A204.1 (cell line): ENCODE measurements around the gene NUDT4B.
"Not testable (repeated sequence)": the region's sequence is repeated elsewhere in the genome, so short reads cannot be mapped to it uniquely, and the experiment has no call there.

Experiments used
- FAIRE-seq: peaks from 2 replicates; lab custom pipeline; 2012; peaks lifted over from hg19 to GRCh38; lab: Jason Lieb, UNC

Gene NUDT4B

DNA sequence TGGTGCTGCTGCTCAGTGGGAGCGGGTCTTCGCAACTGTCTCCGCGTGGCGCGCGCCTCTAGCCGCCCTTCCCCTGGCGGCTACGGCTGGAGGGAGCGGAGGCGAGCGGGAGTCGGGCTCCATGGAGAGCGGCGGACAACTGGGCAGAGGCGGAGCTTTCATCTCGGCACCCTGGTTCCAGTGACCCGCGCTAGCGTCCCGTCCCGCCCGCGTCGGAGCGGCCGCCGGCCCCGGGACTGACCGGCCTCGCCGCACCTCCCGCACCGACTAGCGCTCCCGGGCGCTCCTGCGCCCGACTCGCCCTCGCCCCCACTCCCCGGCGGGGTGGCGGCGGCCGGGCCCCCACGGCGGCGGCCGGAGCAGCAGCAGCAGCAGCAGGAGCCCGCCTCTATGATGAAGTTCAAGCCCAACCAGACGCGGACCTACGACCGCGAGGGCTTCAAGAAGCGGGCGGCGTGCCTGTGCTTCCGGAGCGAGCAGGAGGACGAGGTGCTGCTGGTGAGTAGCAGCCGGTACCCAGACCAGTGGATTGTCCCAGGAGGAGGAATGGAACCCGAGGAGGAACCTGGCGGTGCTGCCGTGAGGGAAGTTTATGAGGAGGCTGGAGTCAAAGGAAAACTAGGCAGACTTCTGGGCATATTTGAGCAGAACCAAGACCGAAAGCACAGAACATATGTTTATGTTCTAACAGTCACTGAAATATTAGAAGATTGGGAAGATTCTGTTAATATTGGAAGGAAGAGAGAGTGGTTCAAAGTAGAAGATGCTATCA lies at the start of gene NUDT4B:
TSS of gene NUDT4B (plus strand) at position 212 of the 772 bp plus-strand sequence. CDS start at position 391, 179 bp downstream.
- FAIRE-seq, result not testable (repeated sequence)

DNA sequence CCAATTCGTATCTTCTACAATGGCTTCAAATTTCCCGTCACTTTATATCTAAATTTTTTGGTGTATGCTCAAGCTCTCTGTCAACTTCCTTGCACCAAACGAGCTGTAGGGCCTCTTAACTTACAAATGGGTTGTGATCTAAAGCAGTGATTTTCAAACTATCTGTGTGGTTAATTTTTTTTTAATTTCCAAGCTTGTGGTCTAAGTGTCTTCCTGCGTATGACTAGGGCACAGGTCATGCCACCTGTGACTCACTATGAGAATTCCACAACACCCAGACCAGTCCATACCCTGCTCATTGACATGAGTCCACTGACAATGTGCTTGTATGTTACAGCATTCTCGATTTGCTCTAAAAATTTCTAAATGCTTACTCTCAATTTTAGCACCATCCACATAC lies 49.2 kb upstream of the NUDT4B start:
- FAIRE-seq, result not testable (repeated sequence)

DNA sequence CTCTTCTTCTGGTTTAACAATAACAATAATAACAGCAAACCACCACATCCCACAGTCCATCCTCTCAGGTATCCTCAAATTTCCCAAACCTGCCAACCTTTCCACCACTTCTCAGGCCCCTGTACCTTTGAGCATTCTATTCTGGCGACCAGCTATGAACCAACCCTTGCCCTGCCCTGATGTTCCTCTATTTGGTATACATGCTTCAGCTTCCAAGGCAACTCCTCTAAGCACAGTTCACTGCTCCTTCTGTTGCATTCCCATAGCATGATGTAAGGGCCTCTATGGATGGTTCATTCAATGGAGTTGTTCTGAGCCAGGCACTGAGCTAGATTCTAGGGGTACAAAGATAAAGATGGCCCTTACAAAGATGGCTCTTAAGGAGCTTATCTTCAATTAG lies 46.3 kb upstream of the NUDT4B start:
- FAIRE-seq, result not testable (repeated sequence)

DNA sequence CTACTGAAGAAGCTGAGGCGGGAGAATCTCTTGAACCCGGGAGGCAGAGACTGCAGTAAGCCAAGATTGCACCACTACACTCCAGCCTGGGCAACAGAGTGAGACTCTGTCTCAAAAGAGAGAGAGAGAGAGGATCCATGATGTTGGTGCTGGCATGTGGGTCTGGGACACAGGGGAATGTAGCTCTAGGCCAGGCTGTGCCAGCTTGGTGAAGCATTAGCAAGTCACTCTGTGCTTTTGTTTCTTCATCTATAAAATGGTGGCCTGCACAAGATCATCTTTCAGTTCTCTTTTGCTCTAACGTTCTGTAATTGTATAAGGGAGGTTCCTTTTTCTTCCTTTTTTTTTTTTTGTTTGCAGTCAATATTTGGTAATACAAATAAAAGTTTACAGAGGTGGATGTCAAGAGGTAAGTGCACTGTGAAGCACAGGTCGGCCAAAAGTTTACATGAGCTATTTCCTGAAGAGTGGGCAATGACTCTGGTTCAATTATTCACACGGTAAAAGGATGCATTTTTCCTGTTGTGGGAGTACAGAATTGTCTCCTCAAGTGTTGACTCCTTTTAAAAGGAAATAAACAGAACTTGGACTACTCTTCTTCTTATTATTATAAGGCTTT lies 44.5 kb upstream of the NUDT4B start:
- FAIRE-seq, result not testable (repeated sequence)

DNA sequence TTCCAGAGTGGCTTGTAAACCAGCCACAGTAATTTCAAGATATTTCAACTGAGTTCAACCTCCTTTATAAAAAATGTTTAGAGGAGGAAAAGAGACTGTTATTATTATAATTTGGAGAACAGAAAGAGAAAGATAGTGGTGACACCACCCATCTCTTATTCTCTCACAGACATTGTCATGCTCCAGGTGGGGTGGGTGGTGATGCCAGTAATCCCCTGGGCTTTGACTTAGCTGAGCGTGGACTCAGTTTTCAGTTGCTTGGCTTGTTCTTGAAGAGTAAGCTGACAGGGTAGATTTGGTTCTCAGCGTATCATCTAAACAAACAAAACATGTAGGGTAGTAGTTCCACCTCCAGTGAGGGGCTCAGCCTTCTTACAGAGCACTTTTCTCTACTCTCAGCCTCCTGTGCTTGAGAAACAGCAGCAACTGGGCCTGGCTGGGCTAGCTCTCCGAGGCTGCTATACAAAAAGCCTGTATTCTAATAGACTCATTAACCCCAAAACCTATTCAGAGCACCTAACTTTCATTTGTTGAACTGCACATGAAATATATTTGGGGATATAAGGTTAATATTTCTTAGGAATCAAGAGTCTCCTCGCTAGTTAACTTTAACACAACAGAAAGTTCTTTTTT lies 43.1 kb upstream of the NUDT4B start:
- not testable (repeated sequence) for FAIRE-seq

DNA sequence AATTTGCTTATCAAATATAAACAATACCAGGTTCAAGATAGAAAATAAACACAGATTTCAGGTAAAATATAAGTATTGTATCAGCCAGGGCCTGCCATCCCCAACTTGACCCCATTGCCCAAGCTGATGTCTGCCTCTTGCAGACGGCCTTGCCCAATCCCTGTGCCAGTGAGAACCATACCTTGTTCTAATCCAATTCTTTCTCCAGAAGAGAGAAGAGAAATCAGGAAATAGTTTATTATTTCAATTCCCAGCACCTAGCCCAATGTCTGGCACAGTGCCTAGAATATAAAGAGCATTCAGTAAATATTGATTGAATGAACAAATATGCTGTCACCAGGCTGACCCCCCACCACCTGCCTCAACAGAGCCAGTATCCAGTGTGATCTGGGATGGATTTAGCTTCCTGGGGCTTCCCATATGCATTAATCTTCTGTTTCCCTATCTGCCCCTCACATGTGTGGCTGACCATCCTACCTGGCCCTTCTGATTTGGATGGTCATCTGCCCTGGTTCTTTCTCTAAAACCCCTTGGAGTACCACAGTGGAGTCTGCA lies 39.7 kb upstream of the NUDT4B start:
- FAIRE-seq, result not testable (repeated sequence)

DNA sequence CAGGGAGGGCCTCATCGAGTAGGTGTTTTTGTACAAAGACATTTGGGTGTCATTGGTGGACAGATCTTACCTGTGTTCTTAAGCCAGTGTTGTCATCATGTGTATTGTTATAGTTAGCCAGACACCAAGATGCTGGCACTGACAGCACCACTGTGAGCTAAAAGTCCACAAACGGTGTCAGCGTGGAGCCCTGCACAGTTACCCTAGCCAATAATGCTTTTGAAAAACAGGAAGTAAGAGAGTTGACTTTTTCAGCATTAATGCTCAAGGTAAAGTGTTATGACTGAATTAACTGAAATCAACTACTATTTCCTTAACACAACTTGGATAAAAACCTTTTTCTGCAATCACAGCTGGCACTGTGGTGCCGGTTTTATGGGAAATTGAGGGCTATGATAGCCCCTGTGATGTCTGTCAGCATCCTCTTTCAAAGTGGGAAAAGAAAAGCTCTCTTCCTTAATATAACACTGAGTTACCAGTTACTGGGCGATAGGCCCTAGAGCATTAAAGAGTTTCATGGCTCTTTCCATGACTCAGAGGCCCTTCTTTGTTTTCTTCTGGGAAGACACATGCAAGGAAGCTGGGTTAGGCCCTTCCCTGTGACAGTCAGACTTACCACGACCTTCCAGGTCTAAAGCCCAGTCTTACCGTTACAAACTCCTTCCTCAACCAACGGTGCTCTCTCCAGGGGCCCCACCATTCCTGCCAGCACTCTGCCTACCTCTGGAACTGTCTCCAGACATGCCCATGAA lies 37.6 kb upstream of the NUDT4B start:
- not testable (repeated sequence) for FAIRE-seq

DNA sequence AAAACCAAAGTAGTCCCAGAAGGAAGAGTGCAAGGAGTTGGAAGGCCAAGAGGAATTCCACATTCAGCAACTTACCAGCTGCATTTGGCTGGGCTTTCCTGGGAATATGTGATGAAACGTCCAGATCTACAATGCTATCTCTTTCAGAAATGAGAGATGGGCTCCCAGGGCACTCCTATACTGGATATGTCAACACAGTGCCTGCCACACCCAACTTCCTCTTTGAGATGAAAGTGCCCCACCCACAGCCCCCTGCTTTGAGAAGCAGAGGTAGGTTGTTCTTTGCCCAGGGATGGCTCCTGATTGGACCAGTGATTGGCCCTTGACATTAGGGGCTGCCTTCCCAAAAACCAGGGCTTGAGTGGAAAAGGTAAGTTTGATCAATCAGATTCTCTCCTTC lies 36.2 kb upstream of the NUDT4B start:
- not testable (repeated sequence) for FAIRE-seq

DNA sequence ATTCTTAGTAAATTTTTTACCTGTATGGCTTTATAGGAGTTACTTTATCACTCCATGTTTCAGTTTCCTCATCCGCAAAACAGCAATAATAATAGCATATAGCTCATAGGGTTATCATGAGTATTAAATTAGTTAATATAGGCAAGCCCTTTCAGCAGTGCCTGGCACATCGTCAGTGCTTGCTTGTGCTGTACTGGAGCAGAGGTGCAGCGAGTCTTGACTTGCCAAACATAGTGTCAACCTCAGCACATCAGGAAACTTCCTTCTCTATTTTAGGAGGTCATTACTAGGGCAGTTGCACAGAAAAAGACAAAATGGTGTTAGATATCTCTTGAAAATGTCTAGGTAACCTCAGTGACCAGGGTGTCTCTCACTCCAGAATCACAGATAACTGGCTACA lies 33.1 kb upstream of the NUDT4B start:
- not testable (repeated sequence) for FAIRE-seq

DNA sequence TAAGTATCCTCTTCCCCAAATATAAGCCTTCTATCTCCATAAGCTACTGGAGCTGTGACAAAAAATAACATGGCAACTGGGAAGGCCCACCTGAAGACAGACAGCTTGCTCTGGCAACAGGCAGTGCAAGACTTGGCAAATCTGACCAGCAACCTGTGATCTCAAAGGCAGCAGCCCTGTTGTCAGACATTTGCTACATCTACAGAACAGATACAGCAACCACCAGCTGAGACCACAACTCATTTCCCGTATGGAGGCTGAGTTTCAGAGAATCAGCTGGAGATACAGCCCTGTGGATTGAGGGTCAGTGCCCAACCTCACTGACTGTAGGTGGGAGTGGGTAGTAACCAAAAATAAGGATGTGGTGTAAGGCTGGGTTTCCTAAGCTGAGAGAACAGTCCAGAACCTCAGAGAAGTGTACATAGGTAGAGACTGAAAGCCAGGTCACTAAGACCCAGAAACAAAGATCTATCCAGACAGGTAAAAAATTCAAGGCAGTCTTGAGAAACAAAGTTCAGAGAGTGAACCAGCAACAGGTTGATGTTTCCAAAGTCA lies 31.5 kb upstream of the NUDT4B start:
- FAIRE-seq, result not testable (repeated sequence)

DNA sequence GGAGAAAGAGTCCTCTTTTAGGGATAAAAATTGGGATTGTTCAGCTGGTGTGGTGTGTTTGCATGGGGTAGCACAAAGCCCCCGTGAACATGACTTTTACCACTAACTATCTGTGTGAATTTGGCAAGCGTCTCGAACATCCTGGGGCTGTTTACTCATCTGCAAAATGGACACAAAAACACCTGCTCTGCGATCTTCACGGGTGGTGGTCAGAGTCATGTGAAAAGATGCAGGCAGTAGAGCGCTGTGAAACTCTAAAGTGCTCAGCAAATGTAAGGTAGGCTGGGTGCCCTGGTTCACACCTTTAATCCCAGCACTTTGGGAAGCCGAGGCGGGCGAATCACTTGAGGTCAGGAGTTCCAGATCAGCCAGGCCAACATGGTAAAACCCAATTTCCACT lies 27.7 kb upstream of the NUDT4B start:
- FAIRE-seq, result not testable (repeated sequence)

DNA sequence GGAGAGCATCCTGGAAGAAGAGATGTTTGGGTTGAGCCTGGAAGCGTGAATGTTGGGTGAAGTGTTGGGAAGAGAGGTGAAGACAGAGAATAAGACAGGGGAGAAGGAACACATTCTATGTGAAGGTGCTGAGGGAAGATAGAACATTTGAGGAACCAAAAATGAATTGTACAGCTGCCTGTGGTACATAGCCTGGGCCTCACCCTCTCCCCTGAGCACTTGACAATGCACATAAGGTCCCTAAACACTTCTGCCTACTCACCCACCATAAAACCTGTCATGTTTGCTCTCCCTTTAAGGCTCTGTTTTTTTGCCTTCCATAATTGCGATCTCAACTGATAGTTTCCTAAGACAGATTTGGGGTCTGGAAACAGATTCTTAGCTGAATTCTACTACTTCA lies 25.8 kb upstream of the NUDT4B start:
- not testable (repeated sequence) for FAIRE-seq

DNA sequence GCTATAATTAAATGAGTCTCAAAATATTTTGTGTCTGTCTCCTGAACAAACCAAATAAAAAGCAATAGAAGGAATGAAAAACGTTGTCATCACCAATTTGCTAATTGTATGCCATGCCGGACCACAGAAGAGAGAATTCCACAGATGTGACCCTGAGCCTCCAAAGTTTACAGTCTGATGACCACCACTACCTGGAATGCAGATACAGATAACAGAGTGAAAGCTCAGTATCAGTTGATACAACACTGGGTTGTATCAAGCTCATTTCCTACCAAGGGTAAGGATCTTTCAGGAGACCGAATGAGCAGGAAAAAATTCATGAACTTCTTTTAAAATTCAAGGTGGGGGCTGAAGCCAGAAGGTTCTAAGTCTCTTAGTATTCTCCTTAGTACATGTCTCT lies 25.1 kb upstream of the NUDT4B start:
- FAIRE-seq, result not testable (repeated sequence)

DNA sequence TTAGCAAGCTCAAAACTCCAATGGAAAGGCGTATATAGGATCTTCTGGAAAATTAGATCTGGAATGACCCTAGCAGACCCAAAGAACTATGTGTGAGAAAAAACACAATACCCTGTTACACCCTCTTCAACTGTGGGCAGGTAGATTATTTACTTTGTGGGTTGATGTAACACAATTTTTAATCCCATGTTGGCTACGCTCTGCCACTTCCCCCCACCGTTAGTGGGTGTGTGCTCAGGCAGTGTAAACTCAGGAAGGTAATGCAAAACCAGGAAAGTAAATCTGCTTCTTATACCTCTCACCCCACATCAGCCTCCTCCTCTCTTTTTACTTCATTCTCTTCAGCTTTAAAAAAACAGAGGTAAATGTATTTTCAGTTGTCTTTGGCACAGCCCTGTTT lies 23.7 kb upstream of the NUDT4B start:
- FAIRE-seq, result not testable (repeated sequence)

DNA sequence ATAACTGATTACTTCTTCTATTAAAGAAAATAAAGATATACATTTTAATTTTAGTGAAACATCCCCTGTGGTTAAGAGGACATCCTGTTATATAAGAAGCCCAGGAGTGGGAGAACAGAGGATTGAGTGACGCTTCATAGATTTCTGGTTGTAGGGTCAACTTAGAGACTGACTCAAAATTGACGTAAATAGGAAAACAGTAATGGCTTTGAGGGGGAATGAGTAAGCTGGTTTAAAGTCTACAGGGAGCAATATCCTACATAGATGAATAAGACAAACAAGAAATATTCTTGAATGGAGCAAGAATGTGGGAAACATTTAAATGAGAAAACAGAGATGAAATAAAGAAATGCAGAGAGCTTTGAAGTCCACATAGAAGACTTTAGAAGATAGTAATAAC lies 20.7 kb upstream of the NUDT4B start:
- not testable (repeated sequence) for FAIRE-seq

DNA sequence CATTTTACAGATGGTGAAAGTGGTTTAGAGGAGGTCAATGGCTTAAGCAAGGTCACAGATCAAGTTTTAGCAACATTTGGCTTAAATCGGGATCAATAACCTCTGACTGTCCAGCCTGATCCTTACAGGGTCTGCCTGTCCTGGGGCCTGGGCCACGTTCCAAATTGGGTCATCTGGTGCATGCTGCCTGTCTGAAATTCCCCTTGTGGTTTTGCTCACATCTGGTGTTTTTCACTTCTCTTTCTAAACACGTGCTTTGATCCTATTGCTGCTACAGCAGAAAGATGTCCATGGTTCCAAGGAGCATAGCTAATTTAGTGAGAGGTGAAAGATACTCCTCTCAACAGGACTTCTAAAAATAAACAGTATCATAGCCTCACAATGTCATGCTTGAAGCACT lies 19.4 kb upstream of the NUDT4B start:
- not testable (repeated sequence) for FAIRE-seq

DNA sequence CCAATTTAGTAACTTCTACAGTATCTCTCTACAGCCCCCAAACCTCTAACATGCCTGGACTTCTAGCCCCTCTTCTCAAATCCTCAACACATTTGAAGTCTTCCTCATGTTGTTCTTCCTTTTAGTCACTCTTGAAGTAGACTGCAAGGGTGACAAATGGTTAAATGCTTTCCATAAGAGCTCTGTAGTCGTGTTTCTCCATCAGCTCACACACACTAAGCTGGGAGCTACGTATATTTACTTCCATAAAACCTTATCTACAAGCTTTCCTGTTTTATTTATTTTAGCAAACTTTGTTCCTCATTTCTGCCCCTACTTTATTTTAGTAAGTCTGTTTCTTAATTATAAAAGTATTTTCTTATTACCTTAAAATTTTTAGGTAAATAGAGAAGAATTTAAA lies 19.0 kb upstream of the NUDT4B start:
- FAIRE-seq, result not testable (repeated sequence)

DNA sequence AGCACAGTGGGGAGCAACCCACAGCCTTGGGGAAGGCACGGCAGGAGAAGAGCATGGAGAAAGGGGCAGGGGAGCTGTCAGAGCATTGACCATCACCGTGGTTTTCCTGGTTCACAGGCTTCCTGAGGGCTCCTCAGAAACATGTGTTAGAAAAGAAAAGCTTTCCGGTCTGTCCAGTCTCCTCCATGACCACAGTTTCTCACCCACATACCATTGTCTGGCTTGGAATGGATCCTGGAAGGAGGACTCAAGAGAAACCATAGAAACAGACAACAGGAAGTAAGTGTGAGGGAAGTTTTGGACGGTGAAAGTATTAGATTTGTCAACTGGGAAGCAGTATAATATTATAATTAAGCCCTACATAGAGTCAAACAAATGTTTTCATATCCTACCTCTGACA lies 16.3 kb upstream of the NUDT4B start:
- not testable (repeated sequence) for FAIRE-seq

DNA sequence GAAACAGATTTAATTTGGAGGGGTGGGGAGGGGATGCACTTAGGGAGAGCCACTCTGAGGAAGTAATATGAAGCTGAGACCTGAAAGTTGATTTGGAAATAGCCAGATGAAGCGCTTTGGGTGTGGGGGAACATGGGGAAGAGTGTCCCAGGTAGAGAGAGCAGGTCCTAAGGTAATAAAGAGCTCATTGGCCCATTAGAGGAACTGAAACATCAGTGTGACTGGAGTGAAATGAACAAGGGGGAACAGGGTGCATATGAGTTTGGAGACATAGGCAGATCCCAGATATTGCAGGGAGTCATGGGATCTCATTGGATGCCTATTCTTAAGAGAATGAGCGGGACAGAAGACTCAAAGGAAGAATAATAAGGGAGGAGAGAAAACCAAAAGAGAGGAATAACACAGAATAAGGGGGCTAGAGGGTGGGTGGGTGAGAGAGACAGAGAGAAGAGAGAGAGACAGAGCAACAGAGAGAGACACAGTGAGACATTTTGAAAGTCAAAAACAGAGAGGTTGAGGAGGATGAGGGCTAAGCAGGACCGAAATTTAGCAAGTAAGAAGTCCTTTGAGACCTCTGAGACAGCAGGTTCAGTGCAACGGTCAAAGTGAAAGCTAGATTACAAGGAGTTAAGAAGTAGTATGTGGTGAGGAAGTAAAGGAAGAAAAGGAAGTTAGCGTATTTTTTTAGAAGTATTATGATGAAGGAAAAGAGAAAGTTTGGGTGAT lies 14.8 kb upstream of the NUDT4B start:
- not testable (repeated sequence) for FAIRE-seq

DNA sequence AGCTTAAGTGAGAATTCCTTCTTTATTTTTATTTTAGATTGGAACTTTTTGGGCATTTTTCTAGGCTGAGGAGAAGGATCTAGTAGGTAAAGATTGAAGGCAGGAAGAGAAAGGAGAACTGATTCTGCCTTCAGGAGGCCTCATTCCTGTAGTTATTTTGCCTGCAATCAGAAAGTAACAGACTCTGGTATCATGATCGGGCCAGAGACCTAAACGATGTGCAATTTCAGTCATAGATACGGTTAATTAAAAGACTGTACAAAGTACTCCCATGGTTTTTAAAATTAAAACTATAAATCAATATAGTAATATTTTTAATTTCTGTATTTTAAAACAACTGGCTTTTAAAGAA lies 14.3 kb upstream of the NUDT4B start:
- FAIRE-seq, result not testable (repeated sequence)

DNA sequence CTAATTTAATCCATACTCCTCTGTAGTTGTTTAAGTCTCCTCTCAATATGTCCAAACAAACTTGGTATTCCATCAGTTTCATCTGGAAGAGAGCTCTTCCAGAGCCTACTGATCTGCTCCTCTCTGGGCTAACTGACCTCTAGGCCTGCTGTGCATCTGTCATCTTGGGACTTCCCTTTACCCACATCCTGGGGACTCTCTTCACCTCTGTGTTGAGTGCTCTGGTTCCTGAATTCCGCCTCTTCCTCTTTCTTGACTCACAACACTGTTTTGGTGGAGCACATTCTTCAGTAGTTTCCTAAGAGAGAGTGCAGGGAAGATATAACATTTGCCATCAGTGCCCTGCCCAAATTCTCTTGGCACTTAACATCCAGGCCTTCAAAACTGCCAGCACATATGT lies 13.0 kb upstream of the NUDT4B start:
- not testable (repeated sequence) for FAIRE-seq
